Glutamatergic neuron (in vitro differentiated cells): ENCODE measurements around the gene TRIM54. TPM values are rescaled to one million over a fixed set of nuclear protein-coding genes. Genes with fewer than 3 reads are reported as not detected.
"Not testable (repeated sequence)": the region's sequence is repeated elsewhere in the genome, so short reads cannot be mapped to it uniquely, and the experiment has no call there.

Source experiments
- DNase-seq: peaks from one replicate; pipeline ENCODE4 v3.0.0; 2022
- H3K27ac Mint-ChIP-seq: one replicate; pipeline ENCODE4 v1.8.0; 2020; ENCODE audit warnings: mild to moderate bottlenecking, mixed read lengths, inconsistent platforms; ENCODE audit not compliant: unreplicated experiment
- H3K27me3 Mint-ChIP-seq: one replicate; pipeline ENCODE4 v1.8.0; 2020; ENCODE audit warnings: mild to moderate bottlenecking, moderate library complexity, mixed read lengths, inconsistent platforms; ENCODE audit not compliant: unreplicated experiment
- H3K36me3 Mint-ChIP-seq: one replicate; pipeline ENCODE4 v1.8.0; 2020; ENCODE audit warnings: mild to moderate bottlenecking, mixed read lengths, inconsistent platforms; ENCODE audit not compliant: unreplicated experiment
- H3K4me1 Mint-ChIP-seq: one replicate; pipeline ENCODE4 v1.8.0; 2020; ENCODE audit warnings: mild to moderate bottlenecking, low read depth, mixed read lengths, inconsistent platforms; ENCODE audit not compliant: unreplicated experiment
- H3K4me3 Mint-ChIP-seq: one replicate; pipeline ENCODE4 v1.8.0; 2020; ENCODE audit warnings: mild to moderate bottlenecking, mixed read lengths, inconsistent platforms; ENCODE audit not compliant: unreplicated experiment
- H3K9me3 Mint-ChIP-seq: one replicate; pipeline ENCODE4 v1.8.0; 2020; ENCODE audit warnings: mild to moderate bottlenecking, moderate library complexity, mixed read lengths, inconsistent platforms; ENCODE audit not compliant: unreplicated experiment
- CTCF ChIP-seq: fragments of 200-600 bp; sonication (generic); IDR thresholded peaks from one replicate; pipeline ENCODE4 v1.5.0; 2021; ENCODE audit not compliant: partially characterized antibody, unreplicated experiment
- total RNA-seq: library from RNA; stranded (reverse); fragmentation: NEBNext Ultra II Directional; extraction: Animal tissue kit (Norgen Biotek cat#: 25700); gene quantifications from one replicate; pipeline ENCODE4 v1.2.1, GENCODE V29; 2021; ENCODE audit not compliant: unreplicated experiment

The TRIM54 gene
- total RNA-seq, 1 donor from 2014 or later = 2.0 TPM

GRCh38 chr2:27270131-27270530 is 12.1 kb upstream of the TRIM54 start:
- H3K27me3 Mint-ChIP-seq = peaks cover 5% of the 10 kb centered on the region
- no peaks in the 10 kb centered on the region for H3K4me1 Mint-ChIP-seq
- no peak for DNase-seq
- peaks cover 3% of the 10 kb centered on the region for H3K9me3 Mint-ChIP-seq
- H3K36me3 Mint-ChIP-seq = no peaks in the 10 kb centered on the region
- TF ChIP-seq CTCF = no peak
- H3K4me3 Mint-ChIP-seq = no peak overlapping the region
- H3K27ac Mint-ChIP-seq = no peak overlapping the region

GRCh38 chr2:27270670-27271069 is 11.6 kb upstream of the TRIM54 start:
- H3K4me1 Mint-ChIP-seq = no peaks in the 10 kb centered on the region
- H3K36me3 Mint-ChIP-seq = no peaks in the 10 kb centered on the region
- no peak for TF ChIP-seq CTCF
- no peak overlapping the region for H3K4me3 Mint-ChIP-seq
- H3K27ac Mint-ChIP-seq = no peak overlapping the region
- H3K27me3 Mint-ChIP-seq = peaks cover under 1% of the 10 kb centered on the region
- no peaks in the 10 kb centered on the region for H3K9me3 Mint-ChIP-seq
- DNase-seq = no peak

- no peaks in the 10 kb centered on the region for H3K36me3 Mint-ChIP-seq
- H3K27me3 Mint-ChIP-seq = no peaks in the 10 kb centered on the region
- TF ChIP-seq CTCF = no peak
- H3K4me1 Mint-ChIP-seq = no peaks in the 10 kb centered on the region
- H3K4me3 Mint-ChIP-seq = no peak overlapping the region
- H3K27ac Mint-ChIP-seq = no peak overlapping the region
- no peaks in the 10 kb centered on the region for H3K9me3 Mint-ChIP-seq
- no peak for DNase-seq
These were observed 10.4 kb upstream of the TRIM54 start for GRCh38 chr2:27271631-27272340.

- DNase-seq, H3K27ac Mint-ChIP-seq, H3K9me3 Mint-ChIP-seq, H3K36me3 Mint-ChIP-seq, H3K4me1 Mint-ChIP-seq, H3K4me3 Mint-ChIP-seq, H3K27me3 Mint-ChIP-seq: not testable (repeated sequence)
These were observed 9.4 kb upstream of the TRIM54 start for GRCh38 chr2:27272537-27273522.

GRCh38 chr2:27275211-27276150 is 6.7 kb upstream of the TRIM54 start, which contains the start of gene DNAJC5G:
TSS of gene DNAJC5G (plus strand) at chr2:27275433. CDS start at chr2:27276729, 1,296 bp downstream.
- no peak within 1 kb of the TSS for H3K4me3 Mint-ChIP-seq
- H3K4me1 Mint-ChIP-seq = no peaks in the 10 kb centered on the region
- DNase-seq = no peak
- H3K27me3 Mint-ChIP-seq = no peaks in the 10 kb centered on the region
- H3K27ac Mint-ChIP-seq = no peak within 1 kb of the TSS
- H3K36me3 Mint-ChIP-seq = no peaks in the 10 kb centered on the region
- no peak for TF ChIP-seq CTCF
- peaks cover 2% of the 10 kb centered on the region for H3K9me3 Mint-ChIP-seq
